ENCODE data around the gene CACUL1. TPM values are rescaled to one million over a fixed set of nuclear protein-coding genes. Genes with fewer than 3 reads are reported as not detected.
"Not testable (repeated sequence)": the region's sequence is repeated elsewhere in the genome, so short reads cannot be mapped to it uniquely, and the experiment has no call there.

The CACUL1 gene
- total RNA-seq (60.3 TPM), polyA plus RNA-seq (11.0 TPM)

DNA sequence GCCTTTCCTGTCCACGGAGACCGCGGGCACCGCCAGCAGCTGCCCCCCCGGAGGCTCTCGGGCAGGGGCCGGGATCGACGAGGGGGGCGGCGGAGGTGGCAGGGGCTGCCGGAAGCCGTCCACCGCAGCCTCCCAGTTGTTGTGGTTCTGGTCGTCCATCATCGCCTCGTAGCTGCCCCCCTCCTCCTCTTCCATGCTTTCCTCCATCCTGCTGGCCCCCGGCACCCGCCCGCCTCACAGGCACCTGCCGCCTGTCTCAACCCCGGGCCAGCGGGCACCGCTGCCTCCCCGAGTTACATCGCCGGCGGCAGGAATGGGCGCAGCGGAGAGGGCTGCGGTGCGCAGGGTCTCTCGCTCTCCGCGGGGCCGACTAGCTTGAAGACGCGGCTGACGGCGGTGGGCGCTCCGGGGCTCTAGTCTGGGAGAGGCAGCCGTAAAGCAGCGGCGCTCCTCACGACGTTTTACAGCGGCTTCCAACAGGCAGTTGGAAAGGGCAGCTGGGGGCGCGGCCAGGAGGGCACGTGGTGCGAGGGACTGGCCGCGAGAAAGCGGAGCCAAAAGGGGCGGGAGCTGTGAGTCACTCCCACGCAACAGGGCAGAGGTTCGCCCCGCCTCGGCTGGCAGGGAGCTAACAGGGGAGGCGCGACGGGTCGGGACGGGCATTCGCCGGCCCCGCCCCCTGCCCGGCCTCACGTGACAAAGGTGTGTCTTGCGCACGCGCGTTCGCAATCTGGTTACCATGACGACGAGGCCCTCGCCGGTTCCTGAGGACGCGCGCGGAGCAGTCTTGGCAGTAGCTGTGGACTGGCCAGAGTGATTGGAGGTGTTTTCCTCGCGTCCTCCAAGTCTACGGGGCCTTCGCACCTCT lies at the start of gene CACUL1:
Gene CACUL1, minus strand, starts transcription at position 415 of the 868 bp plus-strand sequence. Its CDS starts 208 bp downstream, at position 207.
- under 1% methylated on average over 87 of the region's 87 CpGs for WGBS
- Histone ChIP-seq H3K4me3 (ENCODE audit: low read depth, low read length) (peak within 1 kb of the TSS; percentile 84), H3K27ac (ENCODE audit: low read depth) (peak within 1 kb of the TSS; percentile 75), H3K4me1 (ENCODE audit: insufficient read depth) (no peaks in the 10 kb centered on the region), H3K36me3 (ENCODE audit: insufficient read depth) (no peaks in the 10 kb centered on the region)
- peak; percentile 99 for DNase-seq (ENCODE audit: extremely low spot score)

DNA sequence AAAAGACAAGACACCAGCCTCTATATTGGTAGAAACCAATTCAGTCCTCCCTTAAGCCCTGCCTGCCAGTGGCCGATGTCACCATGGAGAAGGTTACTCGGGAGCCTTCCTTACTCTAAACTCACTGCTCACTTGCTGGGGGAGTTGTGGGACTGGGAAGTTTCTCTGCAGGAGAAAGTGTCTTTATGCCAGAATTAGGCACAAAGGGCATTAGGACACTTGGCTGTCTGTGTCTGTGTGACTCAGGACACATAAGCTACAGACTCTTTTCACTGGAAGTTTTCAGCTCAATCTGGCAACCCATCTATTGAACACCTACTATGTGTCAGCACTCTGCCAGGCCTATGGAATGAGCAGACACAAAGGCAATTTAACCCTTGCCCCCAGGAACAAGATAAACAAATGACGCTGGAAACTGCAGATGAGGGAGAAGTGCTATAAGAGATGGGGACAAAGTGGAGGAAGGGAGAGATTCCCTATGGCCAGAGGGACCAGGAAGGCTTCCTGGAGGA lies 49.5 kb upstream of the CACUL1 start:
- Histone ChIP-seq H3K4me3 (ENCODE audit: low read depth, low read length) (no peak overlapping the region), H3K4me1 (ENCODE audit: insufficient read depth) (no peaks in the 10 kb centered on the region), H3K36me3 (ENCODE audit: insufficient read depth) (no peaks in the 10 kb centered on the region), H3K27ac (ENCODE audit: low read depth) (no peak overlapping the region)
- DNase-seq (ENCODE audit: extremely low spot score) = no peak
- WGBS = 53% methylated on average over 3 of the region's 3 CpGs

DNA sequence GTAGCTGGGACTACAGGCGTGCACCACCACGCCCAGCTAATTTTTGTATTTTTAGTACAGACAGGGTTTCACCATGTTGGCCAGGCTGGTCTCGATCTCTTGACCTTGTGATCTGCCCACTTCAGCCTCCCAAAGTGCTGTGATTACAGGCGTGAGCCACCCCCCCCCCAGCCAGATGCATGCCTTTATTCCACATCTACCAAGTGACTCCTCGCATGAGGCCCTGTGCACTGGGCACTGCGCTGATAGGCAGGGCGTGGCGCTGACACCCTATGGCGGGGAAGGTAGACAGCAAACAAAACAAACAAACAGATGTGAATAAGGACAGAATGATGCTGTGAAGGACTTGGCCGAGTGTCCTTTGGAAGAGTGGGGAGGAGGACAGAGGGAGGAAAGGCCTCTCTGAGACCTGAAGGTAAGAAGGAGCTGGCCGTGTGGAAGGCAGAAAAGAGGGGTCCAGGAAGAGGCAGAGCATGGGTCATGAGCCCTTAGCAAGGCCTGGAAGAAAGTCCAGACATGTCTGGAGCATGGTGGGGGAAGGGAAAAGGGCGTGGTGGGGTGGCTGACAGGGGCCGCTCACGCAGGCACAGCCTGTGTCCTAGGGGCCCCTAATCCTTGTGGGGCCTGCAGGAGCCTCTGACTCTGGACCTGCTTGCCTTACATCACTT lies 47.5 kb upstream of the CACUL1 start:
- Histone ChIP-seq H3K27ac (ENCODE audit: low read depth) (no peak overlapping the region), H3K4me3 (ENCODE audit: low read depth, low read length) (no peak overlapping the region), H3K36me3 (ENCODE audit: insufficient read depth) (no peaks in the 10 kb centered on the region), H3K4me1 (ENCODE audit: insufficient read depth) (no peaks in the 10 kb centered on the region)
- no peak for DNase-seq (ENCODE audit: extremely low spot score)
- 91% methylated on average over 14 of the region's 14 CpGs for WGBS

DNA sequence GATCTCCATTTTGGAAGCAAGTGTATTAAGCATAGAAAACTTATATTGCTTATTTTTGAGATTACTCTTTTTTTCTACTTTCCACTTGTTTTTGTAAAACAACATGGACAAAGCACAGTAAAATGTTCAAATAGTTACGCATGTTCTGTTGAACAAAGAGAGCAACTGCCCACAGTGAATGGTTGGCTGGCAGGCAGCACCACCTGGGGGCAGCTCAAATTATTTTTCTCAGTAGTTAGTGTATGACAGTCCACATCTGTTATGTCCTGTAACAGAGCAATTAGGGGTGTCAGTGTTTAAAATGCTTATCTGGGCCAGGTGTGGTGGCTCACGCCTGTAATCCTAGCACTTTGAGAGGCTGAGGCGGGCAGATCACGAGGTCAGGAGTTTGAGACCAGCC lies 46.1 kb upstream of the CACUL1 start:
- 69% methylated on average over 4 of the region's 4 CpGs for WGBS
- DNase-seq (ENCODE audit: extremely low spot score) = no peak
- Histone ChIP-seq H3K4me3 (ENCODE audit: low read depth, low read length) (no peak overlapping the region), H3K36me3 (ENCODE audit: insufficient read depth) (no peaks in the 10 kb centered on the region), H3K27ac (ENCODE audit: low read depth) (no peak overlapping the region), H3K4me1 (ENCODE audit: insufficient read depth) (no peaks in the 10 kb centered on the region)

DNA sequence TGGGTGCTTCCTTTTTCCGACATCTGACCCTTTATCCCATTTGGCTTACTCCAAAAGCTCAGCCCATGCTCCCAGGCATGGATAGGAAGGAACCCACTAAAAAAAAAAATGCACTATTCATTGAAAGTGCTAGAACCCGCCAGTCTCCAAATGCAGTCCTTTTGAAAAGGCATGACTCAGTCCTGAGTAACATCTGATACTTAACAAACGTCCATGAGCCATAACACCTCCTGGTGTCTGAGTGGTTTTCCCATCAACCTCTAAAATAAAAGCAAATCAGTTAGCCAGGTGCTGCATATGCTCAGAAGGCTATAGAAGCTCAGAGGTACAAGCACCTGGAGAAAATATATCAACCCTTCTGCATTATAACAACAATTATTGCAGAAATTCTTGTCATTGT lies 45.0 kb upstream of the CACUL1 start:
- DNase-seq (ENCODE audit: extremely low spot score) = no peak
- Histone ChIP-seq H3K36me3 (ENCODE audit: insufficient read depth) (no peaks in the 10 kb centered on the region), H3K27ac (ENCODE audit: low read depth) (no peak overlapping the region), H3K4me3 (ENCODE audit: low read depth, low read length) (no peak overlapping the region), H3K4me1 (ENCODE audit: insufficient read depth) (no peaks in the 10 kb centered on the region)
- WGBS = 65% methylated on average over 3 of the region's 3 CpGs

DNA sequence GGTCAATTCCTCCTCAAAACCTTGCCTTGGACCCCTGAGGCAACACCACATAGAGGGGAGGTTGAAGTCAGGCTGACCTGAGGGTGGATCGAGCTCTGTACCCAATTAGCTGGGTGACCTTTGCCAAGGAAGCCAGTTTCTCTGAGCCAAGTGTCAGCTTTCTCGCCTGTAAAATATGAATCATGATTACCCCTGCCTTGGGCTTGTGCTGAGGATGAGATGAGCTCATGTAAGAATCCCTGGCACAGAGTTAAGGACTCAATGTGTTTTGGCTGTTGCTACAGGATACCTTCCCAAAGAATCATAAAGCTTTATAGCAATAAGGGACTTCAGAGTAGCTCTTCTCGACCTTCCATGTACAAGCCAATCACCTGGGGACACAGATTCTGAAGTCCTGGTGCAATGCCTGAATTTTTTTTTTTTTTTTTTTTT lies 43.5 kb upstream of the CACUL1 start:
- no peak overlapping the region for H3K4me3 ChIP-seq (ENCODE audit: low read depth, low read length)
- H3K36me3 ChIP-seq (ENCODE audit: insufficient read depth) = no peaks in the 10 kb centered on the region
- peak; percentile 33 for DNase-seq (ENCODE audit: extremely low spot score)
- 29% methylated on average over 3 of the region's 3 CpGs for WGBS
- H3K4me1 ChIP-seq (ENCODE audit: insufficient read depth) = no peaks in the 10 kb centered on the region
- no peak overlapping the region for H3K27ac ChIP-seq (ENCODE audit: low read depth)

DNA sequence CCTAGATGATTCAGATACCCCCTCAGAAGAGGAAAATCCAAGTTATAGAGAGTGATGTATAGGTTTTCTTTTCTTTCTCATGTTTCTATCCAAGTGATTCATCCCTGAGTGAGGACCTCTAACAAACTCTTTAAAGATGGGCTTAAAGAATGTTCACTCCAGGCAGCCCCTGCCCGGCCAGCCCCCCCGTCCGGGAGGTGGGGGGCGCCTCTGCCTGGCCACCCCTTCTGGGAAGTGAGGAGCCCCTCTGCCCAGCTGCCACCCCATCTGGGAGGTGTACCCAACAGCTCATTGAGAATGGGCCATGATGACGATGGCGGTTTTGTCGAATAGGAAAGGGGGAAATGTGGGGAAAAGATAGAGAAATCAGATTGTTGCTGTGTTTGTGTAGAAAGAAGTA lies 40.2 kb upstream of the CACUL1 start:
- not testable (repeated sequence) for DNase-seq (ENCODE audit: extremely low spot score); H3K27ac ChIP-seq (ENCODE audit: low read depth); H3K36me3 ChIP-seq (ENCODE audit: insufficient read depth); H3K4me1 ChIP-seq (ENCODE audit: insufficient read depth); H3K4me3 ChIP-seq (ENCODE audit: low read depth, low read length)
- WGBS = 96% methylated on average over 7 of the region's 7 CpGs

DNA sequence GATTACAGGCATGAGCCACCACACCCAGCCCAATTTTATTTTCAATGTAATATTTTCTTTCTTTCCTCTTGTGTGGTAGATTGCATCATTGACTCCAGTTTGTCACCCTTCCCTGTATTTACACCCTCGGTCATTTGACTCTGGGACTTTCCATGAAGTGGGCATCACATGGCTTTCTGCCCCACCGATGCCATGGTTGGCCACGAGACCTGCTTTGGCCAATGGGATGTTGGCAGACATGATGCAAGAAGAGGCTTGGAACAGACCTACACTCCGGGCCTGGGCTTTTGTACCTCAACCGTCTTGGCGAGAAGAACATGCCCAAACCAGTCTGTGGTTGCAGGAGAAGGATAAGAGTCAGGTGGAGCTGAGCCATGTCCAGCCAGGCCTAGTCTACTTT lies 38.8 kb upstream of the CACUL1 start:
- no peak overlapping the region for H3K27ac ChIP-seq (ENCODE audit: low read depth)
- H3K36me3 ChIP-seq (ENCODE audit: insufficient read depth) = no peaks in the 10 kb centered on the region
- H3K4me3 ChIP-seq (ENCODE audit: low read depth, low read length) = no peak overlapping the region
- no peak for DNase-seq (ENCODE audit: extremely low spot score)
- no peaks in the 10 kb centered on the region for H3K4me1 ChIP-seq (ENCODE audit: insufficient read depth)
- WGBS = 90% methylated on average over 6 of the region's 6 CpGs

DNA sequence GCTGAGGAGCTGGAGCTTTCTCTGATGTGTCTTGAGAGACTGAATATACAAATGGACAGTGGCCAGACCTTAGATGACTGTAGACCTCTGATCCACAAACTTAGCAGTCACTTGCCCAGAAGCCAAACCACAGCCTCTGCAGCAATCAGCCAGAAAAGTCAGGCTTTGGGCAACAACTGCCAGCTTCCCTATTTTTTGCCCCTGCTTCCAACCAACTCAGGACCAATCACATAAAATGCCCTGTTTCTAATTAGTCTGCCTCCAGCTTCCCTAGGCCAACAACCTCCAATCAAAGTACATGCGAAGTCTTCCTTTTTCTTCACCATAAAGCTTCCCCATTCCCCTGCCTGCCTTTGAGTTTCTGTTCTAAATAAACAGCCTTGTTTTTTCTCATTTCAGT lies 37.8 kb upstream of the CACUL1 start:
- no peaks in the 10 kb centered on the region for H3K4me1 ChIP-seq (ENCODE audit: insufficient read depth)
- no peak overlapping the region for H3K27ac ChIP-seq (ENCODE audit: low read depth)
- no peak for DNase-seq (ENCODE audit: extremely low spot score)
- WGBS = 72% methylated on average over 1 of the region's 1 CpG
- H3K36me3 ChIP-seq (ENCODE audit: insufficient read depth) = no peaks in the 10 kb centered on the region
- H3K4me3 ChIP-seq (ENCODE audit: low read depth, low read length) = no peak overlapping the region

DNA sequence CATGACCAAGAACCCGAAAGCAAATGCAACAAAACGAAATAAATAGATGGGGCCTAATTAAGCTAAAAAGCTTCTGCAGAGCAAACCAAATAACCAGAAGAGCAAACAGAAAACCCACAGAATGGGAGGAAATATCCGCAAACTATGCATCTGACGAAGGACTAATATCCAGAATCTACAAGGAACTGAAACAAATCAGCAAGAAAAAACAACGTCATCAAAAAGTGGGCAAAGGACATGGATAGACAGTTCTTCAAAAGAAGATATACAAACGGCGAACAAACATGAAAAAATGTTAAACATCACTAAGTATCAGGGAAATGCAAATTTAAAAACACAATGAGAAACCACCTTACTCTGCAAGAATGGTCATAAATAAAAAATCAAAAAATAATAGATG lies 35.3 kb upstream of the CACUL1 start:
- 90% methylated on average over 7 of the region's 7 CpGs for WGBS
- Histone ChIP-seq H3K4me1 (ENCODE audit: insufficient read depth) (no peaks in the 10 kb centered on the region), H3K27ac (ENCODE audit: low read depth) (no peak overlapping the region), H3K4me3 (ENCODE audit: low read depth, low read length) (no peak overlapping the region), H3K36me3 (ENCODE audit: insufficient read depth) (no peaks in the 10 kb centered on the region)
- no peak for DNase-seq (ENCODE audit: extremely low spot score)

DNA sequence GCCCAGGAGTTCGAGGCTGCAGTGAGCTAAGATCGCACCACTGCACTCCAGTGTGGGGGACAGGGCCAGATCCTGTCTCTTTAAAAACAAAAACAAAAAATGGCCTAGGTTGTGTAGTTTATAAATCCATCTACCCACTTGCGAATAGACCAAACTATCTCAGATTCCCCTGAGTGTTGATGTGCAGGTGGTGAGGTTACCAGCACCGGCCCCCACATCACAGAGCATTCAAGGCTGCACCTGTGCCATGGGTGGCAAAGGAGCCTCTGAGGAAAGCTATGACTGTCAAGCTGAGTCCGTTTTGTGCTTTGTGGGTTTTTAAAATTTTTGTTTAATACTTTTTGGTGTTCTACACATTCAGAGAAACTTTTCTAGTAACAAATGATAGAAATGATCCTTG lies 30.8 kb upstream of the CACUL1 start:
- no peaks in the 10 kb centered on the region for H3K4me1 ChIP-seq (ENCODE audit: insufficient read depth)
- H3K27ac ChIP-seq (ENCODE audit: low read depth) = no peak overlapping the region
- H3K36me3 ChIP-seq (ENCODE audit: insufficient read depth) = no peaks in the 10 kb centered on the region
- DNase-seq (ENCODE audit: extremely low spot score) = no peak
- 77% methylated on average over 5 of the region's 5 CpGs for WGBS
- H3K4me3 ChIP-seq (ENCODE audit: low read depth, low read length) = no peak overlapping the region

DNA sequence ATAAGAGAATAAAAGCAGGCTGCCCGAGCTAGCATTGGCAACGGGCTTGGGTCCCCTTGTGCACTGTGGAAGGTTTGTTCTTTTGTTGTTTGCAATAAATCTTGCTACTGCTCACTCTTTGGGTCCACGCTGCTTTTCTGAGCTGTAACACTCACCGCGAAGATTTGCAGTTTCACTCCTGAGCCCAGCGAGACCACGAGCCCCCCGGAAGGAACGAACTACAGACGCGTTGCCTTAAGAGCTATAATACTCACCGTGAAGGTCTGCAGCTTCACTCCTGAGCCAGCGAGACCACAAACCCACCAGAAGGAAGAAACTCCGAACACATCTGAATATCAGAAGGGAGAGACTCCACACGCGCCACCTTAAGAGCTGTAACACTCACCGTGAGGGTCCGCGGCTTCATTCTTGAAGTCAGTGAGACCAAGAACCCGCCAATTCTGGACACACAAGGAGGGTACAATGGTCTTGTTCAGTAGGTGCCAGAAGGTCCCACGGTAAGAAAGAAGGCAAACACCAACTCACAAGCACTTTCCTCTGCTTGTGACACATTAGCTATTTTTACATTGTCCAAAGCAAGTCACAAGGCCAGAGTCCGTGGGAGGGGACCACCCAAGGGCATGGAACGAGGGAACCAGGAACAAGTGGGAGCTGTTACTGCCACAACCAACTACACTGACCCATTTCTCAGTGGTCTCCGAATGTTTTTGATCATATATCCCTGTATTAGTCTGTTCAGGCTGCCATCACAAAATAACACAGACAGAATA lies 29.2 kb upstream of the CACUL1 start:
- 89% methylated on average over 24 of the region's 24 CpGs for WGBS
- Histone ChIP-seq H3K36me3 (ENCODE audit: insufficient read depth) (no peaks in the 10 kb centered on the region), H3K4me3 (ENCODE audit: low read depth, low read length) (no peak overlapping the region), H3K27ac (ENCODE audit: low read depth) (no peak overlapping the region), H3K4me1 (ENCODE audit: insufficient read depth) (no peaks in the 10 kb centered on the region)
- no peak for DNase-seq (ENCODE audit: extremely low spot score)

DNA sequence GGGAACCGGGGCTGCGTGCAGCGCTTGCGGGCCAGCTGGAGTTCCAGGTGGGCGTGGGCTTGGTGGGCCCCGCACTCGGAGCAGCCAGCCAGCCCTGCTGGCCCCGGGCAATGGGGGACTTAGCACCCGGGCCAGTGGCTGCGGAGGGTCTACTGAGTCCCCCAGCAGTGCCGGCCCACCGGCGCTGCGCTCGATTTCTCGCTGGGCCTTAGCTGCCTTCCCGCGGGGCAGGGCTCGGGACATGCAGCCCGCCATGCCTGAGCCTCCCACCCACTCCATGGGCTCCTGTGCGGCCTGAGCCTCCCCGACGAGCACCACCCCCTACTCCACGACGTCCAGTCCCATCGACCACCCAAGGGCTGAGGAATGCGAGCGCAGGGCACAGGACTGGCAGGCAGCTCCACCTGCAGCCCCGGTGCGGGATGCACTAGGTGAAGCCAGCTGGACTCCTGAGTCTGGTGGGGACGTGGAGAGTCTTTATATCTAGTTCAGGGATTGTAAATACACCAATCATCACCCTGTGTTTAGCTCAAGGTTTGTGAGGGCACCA lies 28.2 kb upstream of the CACUL1 start:
- 95% methylated on average over 30 of the region's 31 CpGs for WGBS
- not testable (repeated sequence) for H3K36me3 ChIP-seq (ENCODE audit: insufficient read depth); H3K27ac ChIP-seq (ENCODE audit: low read depth); H3K4me1 ChIP-seq (ENCODE audit: insufficient read depth); DNase-seq (ENCODE audit: extremely low spot score); H3K4me3 ChIP-seq (ENCODE audit: low read depth, low read length)

All from urinary bladder (tissue), 4 donors.